Activated naive CD4-positive, alpha-beta T cell treated with anti-CD3 and anti-CD28 coated beads, Interleukin-2, amount 10 ng/mL, durations not matched to agents 7 days and 5 days (primary cell): ENCODE results near the gene C10orf62.
"Not testable (repeated sequence)": the region's sequence is repeated elsewhere in the genome, so short reads cannot be mapped to it uniquely, and the experiment has no call there.

Source experiments
- CTCF ChIA-PET: fragments of 350-600 bp; sonication (Branson Sonifier 250); formaldehyde crosslinking; loops from one replicate; lab custom pipeline; 2021; ENCODE audit warnings: antibody characterized with exemption; lab: Charles Lee
- DNase-seq: peaks from one replicate; pipeline ENCODE4 v3.0.0-alpha.2; 2020
- H3K27ac Mint-ChIP-seq: one replicate; pipeline ENCODE4 v1.8.0; 2021; ENCODE audit warnings: mild to moderate bottlenecking, moderate library complexity, mixed read lengths
- H3K27me3 Mint-ChIP-seq: one replicate; pipeline ENCODE4 v1.8.0; 2021; ENCODE audit warnings: mild to moderate bottlenecking, mixed read lengths
- H3K36me3 Mint-ChIP-seq: one replicate; pipeline ENCODE4 v1.8.0; 2021; ENCODE audit warnings: mixed read lengths
- H3K4me1 Mint-ChIP-seq: one replicate; pipeline ENCODE4 v1.8.0; 2021; ENCODE audit warnings: mixed read lengths
- H3K4me3 Mint-ChIP-seq: one replicate; pipeline ENCODE4 v1.8.0; 2021; ENCODE audit warnings: mild to moderate bottlenecking, moderate library complexity, mixed read lengths
- H3K9me3 Mint-ChIP-seq: one replicate; pipeline ENCODE4 v1.8.0; 2021; ENCODE audit warnings: mixed read lengths

C10orf62 gene

GRCh38 chr10:97553575-97554031 is 35.9 kb upstream of the C10orf62 start:
- Mint-ChIP-seq H3K36me3 (no peaks in the 10 kb centered on the region), H3K4me1 (no peaks in the 10 kb centered on the region), H3K27me3 (no peaks in the 10 kb centered on the region), H3K4me3 (no peak overlapping the region), H3K9me3 (no peaks in the 10 kb centered on the region), H3K27ac (no peak overlapping the region)
- CTCF ChIA-PET, result interaction anchor here (0.6 to 6.4 kb wide), 20 partner anchors 9 to 194 kb away, joined by 3 to 76 read pairs (median 4); partner anchors contain the start of genes ANKRD2, AVPI1 and RRP12
- peak; percentile 75 for DNase-seq

GRCh38 chr10:97554336-97554735 is 35.2 kb upstream of the C10orf62 start:
- H3K27me3 Mint-ChIP-seq, H3K4me1 Mint-ChIP-seq, H3K9me3 Mint-ChIP-seq, H3K4me3 Mint-ChIP-seq, H3K27ac Mint-ChIP-seq, DNase-seq, H3K36me3 Mint-ChIP-seq: not testable (repeated sequence)
- CTCF ChIA-PET, result interaction anchor here (0.6 to 6.4 kb wide), 19 partner anchors 8 to 195 kb away, joined by 3 to 76 read pairs (median 5); partner anchors contain the start of genes ANKRD2, AVPI1 and RRP12

- not testable (repeated sequence) for H3K9me3 Mint-ChIP-seq, H3K36me3 Mint-ChIP-seq, H3K27ac Mint-ChIP-seq, H3K4me3 Mint-ChIP-seq, H3K4me1 Mint-ChIP-seq, DNase-seq, H3K27me3 Mint-ChIP-seq
- CTCF ChIA-PET, result interaction anchor here (1.6 to 6.4 kb wide), 5 partner anchors 9 to 90 kb away, joined by 5 to 76 read pairs (median 31); partner anchors contain the start of gene ANKRD2
Measured at GRCh38 chr10:97555541-97555940, 34.0 kb upstream of the C10orf62 start.

- H3K27ac Mint-ChIP-seq, H3K36me3 Mint-ChIP-seq, H3K27me3 Mint-ChIP-seq, H3K9me3 Mint-ChIP-seq, H3K4me3 Mint-ChIP-seq, DNase-seq, CTCF ChIA-PET, H3K4me1 Mint-ChIP-seq: not testable (repeated sequence)
Measured at GRCh38 chr10:97560731-97561381, 28.7 kb upstream of the C10orf62 start.

- not testable (repeated sequence) for H3K36me3 Mint-ChIP-seq, H3K9me3 Mint-ChIP-seq, H3K27me3 Mint-ChIP-seq, DNase-seq, H3K27ac Mint-ChIP-seq, H3K4me3 Mint-ChIP-seq, H3K4me1 Mint-ChIP-seq
- CTCF ChIA-PET, result interaction anchor here (0.8 to 1.6 kb wide), 2 partner anchors 8 to 10 kb away, joined by 3 to 6 read pairs; no protein-coding TSS in a partner anchor
Measured at GRCh38 chr10:97561386-97562077, 28.0 kb upstream of the C10orf62 start.

- not testable (repeated sequence) for H3K9me3 Mint-ChIP-seq, H3K27ac Mint-ChIP-seq, H3K36me3 Mint-ChIP-seq, H3K27me3 Mint-ChIP-seq, H3K4me1 Mint-ChIP-seq, DNase-seq, H3K4me3 Mint-ChIP-seq
- CTCF ChIA-PET, result interaction anchor here (0.8 to 1.6 kb wide), 2 partner anchors 8 to 10 kb away, joined by 3 to 6 read pairs; no protein-coding TSS in a partner anchor
Measured at GRCh38 chr10:97562329-97562728, 27.2 kb upstream of the C10orf62 start.

GRCh38 chr10:97563337-97563736 is 26.2 kb upstream of the C10orf62 start:
- Mint-ChIP-seq H3K4me1 (peaks cover 4% of the 10 kb centered on the region), H3K4me3 (no peak overlapping the region), H3K27me3 (no peaks in the 10 kb centered on the region), H3K9me3 (no peaks in the 10 kb centered on the region), H3K36me3 (no peaks in the 10 kb centered on the region), H3K27ac (no peak overlapping the region)
- no peak for DNase-seq
- CTCF ChIA-PET, result no interaction called here

GRCh38 chr10:97564776-97565175 is 24.7 kb upstream of the C10orf62 start:
- H3K4me1 Mint-ChIP-seq, result peaks cover 4% of the 10 kb centered on the region
- H3K9me3 Mint-ChIP-seq, result no peaks in the 10 kb centered on the region
- no peak for DNase-seq
- no peak overlapping the region for H3K27ac Mint-ChIP-seq
- H3K27me3 Mint-ChIP-seq, result no peaks in the 10 kb centered on the region
- no peaks in the 10 kb centered on the region for H3K36me3 Mint-ChIP-seq
- no peak overlapping the region for H3K4me3 Mint-ChIP-seq
- CTCF ChIA-PET, result interaction anchor here (1.4 kb wide), 1 partner anchor 31 kb away, joined by 5 read pairs; no protein-coding TSS in a partner anchor

- no peak overlapping the region for H3K4me3 Mint-ChIP-seq
- no peaks in the 10 kb centered on the region for H3K9me3 Mint-ChIP-seq
- DNase-seq, result no peak
- CTCF ChIA-PET, result no interaction called here
- no peaks in the 10 kb centered on the region for H3K36me3 Mint-ChIP-seq
- no peaks in the 10 kb centered on the region for H3K4me1 Mint-ChIP-seq
- no peaks in the 10 kb centered on the region for H3K27me3 Mint-ChIP-seq
- H3K27ac Mint-ChIP-seq, result no peak overlapping the region
Measured at GRCh38 chr10:97566336-97566996, 23.1 kb upstream of the C10orf62 start.

GRCh38 chr10:97567891-97568290 is 21.6 kb upstream of the C10orf62 start:
- H3K9me3 Mint-ChIP-seq, result no peaks in the 10 kb centered on the region
- H3K36me3 Mint-ChIP-seq, result no peaks in the 10 kb centered on the region
- CTCF ChIA-PET, result interaction anchor here (1.7 kb wide), 2 partner anchors 9 to 13 kb away, joined by 5 read pairs; no protein-coding TSS in a partner anchor
- no peak overlapping the region for H3K27ac Mint-ChIP-seq
- no peaks in the 10 kb centered on the region for H3K4me1 Mint-ChIP-seq
- DNase-seq, result no peak
- H3K27me3 Mint-ChIP-seq, result no peaks in the 10 kb centered on the region
- no peak overlapping the region for H3K4me3 Mint-ChIP-seq

- Mint-ChIP-seq H3K27me3 (peaks cover 8% of the 10 kb centered on the region), H3K27ac (no peak overlapping the region), H3K4me1 (no peaks in the 10 kb centered on the region), H3K4me3 (no peak overlapping the region), H3K36me3 (no peaks in the 10 kb centered on the region), H3K9me3 (no peaks in the 10 kb centered on the region)
- CTCF ChIA-PET, result interaction anchor here (2.5 to 4.5 kb wide), 2 partner anchors 17 to 35 kb away, joined by 8 to 31 read pairs; no protein-coding TSS in a partner anchor
- no peak for DNase-seq
Measured at GRCh38 chr10:97570146-97570788, 19.3 kb upstream of the C10orf62 start.

GRCh38 chr10:97570789-97571471 is 18.6 kb upstream of the C10orf62 start:
- Mint-ChIP-seq H3K27me3 (peaks cover 8% of the 10 kb centered on the region), H3K4me1 (no peaks in the 10 kb centered on the region), H3K27ac (no peak overlapping the region), H3K9me3 (no peaks in the 10 kb centered on the region), H3K36me3 (no peaks in the 10 kb centered on the region), H3K4me3 (no peak overlapping the region)
- CTCF ChIA-PET, result interaction anchor here (1.1 to 4.5 kb wide), 16 partner anchors 10 to 160 kb away, joined by 3 to 31 read pairs (median 6); no protein-coding TSS in a partner anchor
- DNase-seq, result no peak

- H3K9me3 Mint-ChIP-seq, result no peaks in the 10 kb centered on the region
- no peak overlapping the region for H3K27ac Mint-ChIP-seq
- H3K36me3 Mint-ChIP-seq, result no peaks in the 10 kb centered on the region
- CTCF ChIA-PET, result interaction anchor here (0.5 to 4.5 kb wide), 28 partner anchors 9 to 168 kb away, joined by 3 to 31 read pairs (median 5); partner anchors contain the start of gene AVPI1
- peaks cover 8% of the 10 kb centered on the region for H3K27me3 Mint-ChIP-seq
- DNase-seq, result no peak
- H3K4me1 Mint-ChIP-seq, result no peaks in the 10 kb centered on the region
- H3K4me3 Mint-ChIP-seq, result no peak overlapping the region
Measured at GRCh38 chr10:97571622-97572021, 17.9 kb upstream of the C10orf62 start.
